Mammary epithelial cell (primary cell): ENCODE results near the gene TBRG4.

Experiments
- CTCF ChIP-seq, 2 donors: IDR thresholded peaks in 1 of 2; conservative IDR thresholded peaks in 1 of 2; 2 replicates each; pipeline ENCODE4 v1.5.1; 2011 to 2012; ENCODE audit warnings: inconsistent platforms in 2 of 2, low read length in 2 of 2, mild to moderate bottlenecking in 2 of 2, control low read depth in 1 of 2, low read depth in 1 of 2; ENCODE audit not compliant: insufficient read depth in 1 of 2; ENCODE audit errors: extremely low read depth in 1 of 2
- EZH2 ChIP-seq: IDR thresholded peaks from 2 replicates; pipeline ENCODE4 v1.6.1; 2012; ENCODE audit warnings: low read length, inconsistent platforms, borderline replicate concordance

GRCh38 chr7:45080265-45080957 lies 31.1 kb downstream of the TBRG4 start:
- TF ChIP-seq EZH2, result no peak
- TF ChIP-seq CTCF (conservative IDR thresholded peaks at IDR 0.05 in 1 of 2, IDR thresholded peaks at IDR 0.05 in 1 of 2; ENCODE audit: extremely low read depth in 1 of 2, insufficient read depth in 1 of 2, low read depth in 1 of 2, low read length in 2 of 2), result no peak
